ENCODE data around the gene RCCD1.
"Not testable (repeated sequence)": the region's sequence is repeated elsewhere in the genome, so short reads cannot be mapped to it uniquely, and the experiment has no call there.

Gene RCCD1

GRCh38 chr15:90954712-90955623, at the start of gene RCCD1:
Gene RCCD1, plus strand, starts transcription at chr15:90954884. Its CDS starts 1,851 bp downstream, at chr15:90956735.
- Histone ChIP-seq H3K27me3 (ENCODE audit: control insufficient read depth, insufficient read depth, low read length) (no peaks in the 10 kb centered on the region), H3K36me3 (ENCODE audit: control insufficient read depth, insufficient read depth, low read length) (no peaks in the 10 kb centered on the region), H3K9ac (ENCODE audit: low read length) (peak within 1 kb of the TSS; percentile 91), H3K9me3 (ENCODE audit: control insufficient read depth, low read length) (no peaks in the 10 kb centered on the region), H3K4me3 (ENCODE audit: low read length) (peak within 1 kb of the TSS; percentile 95), H3K4me1 (ENCODE audit: control insufficient read depth, insufficient read depth, low read length) (peaks cover 24% of the 10 kb centered on the region)

GRCh38 chr15:90905306-90906180, 49.1 kb upstream of the RCCD1 start:
- Histone ChIP-seq H3K9me3 (ENCODE audit: control insufficient read depth, low read length) (no peaks in the 10 kb centered on the region), H3K4me1 (ENCODE audit: control insufficient read depth, insufficient read depth, low read length) (peaks cover 18% of the 10 kb centered on the region), H3K27me3 (ENCODE audit: control insufficient read depth, insufficient read depth, low read length) (no peaks in the 10 kb centered on the region), H3K9ac (ENCODE audit: low read length) (no peak overlapping the region), H3K36me3 (ENCODE audit: control insufficient read depth, insufficient read depth, low read length) (peaks cover 29% of the 10 kb centered on the region), H3K4me3 (ENCODE audit: low read length) (no peak overlapping the region)

- Histone ChIP-seq H3K27me3 (ENCODE audit: control insufficient read depth, insufficient read depth, low read length) (no peaks in the 10 kb centered on the region), H3K9me3 (ENCODE audit: control insufficient read depth, low read length) (no peaks in the 10 kb centered on the region), H3K9ac (ENCODE audit: low read length) (no peak overlapping the region), H3K36me3 (ENCODE audit: control insufficient read depth, insufficient read depth, low read length) (peaks cover 36% of the 10 kb centered on the region), H3K4me1 (ENCODE audit: control insufficient read depth, insufficient read depth, low read length) (peaks cover 18% of the 10 kb centered on the region), H3K4me3 (ENCODE audit: low read length) (no peak overlapping the region)
Observed at GRCh38 chr15:90906181-90906849, 48.4 kb upstream of the RCCD1 start.

- no peak overlapping the region for H3K9ac ChIP-seq (ENCODE audit: low read length)
- H3K9me3 ChIP-seq (ENCODE audit: control insufficient read depth, low read length): no peaks in the 10 kb centered on the region
- peaks cover 44% of the 10 kb centered on the region for H3K36me3 ChIP-seq (ENCODE audit: control insufficient read depth, insufficient read depth, low read length)
- no peak overlapping the region for H3K4me3 ChIP-seq (ENCODE audit: low read length)
- no peaks in the 10 kb centered on the region for H3K27me3 ChIP-seq (ENCODE audit: control insufficient read depth, insufficient read depth, low read length)
- H3K4me1 ChIP-seq (ENCODE audit: control insufficient read depth, insufficient read depth, low read length): peaks cover 9% of the 10 kb centered on the region
Observed at GRCh38 chr15:90907051-90907660, 47.5 kb upstream of the RCCD1 start.

GRCh38 chr15:90907838-90908507, 46.7 kb upstream of the RCCD1 start:
- H3K9ac ChIP-seq (ENCODE audit: low read length): no peak overlapping the region
- H3K4me3 ChIP-seq (ENCODE audit: low read length): no peak overlapping the region
- H3K36me3 ChIP-seq (ENCODE audit: control insufficient read depth, insufficient read depth, low read length): peaks cover 51% of the 10 kb centered on the region
- H3K9me3 ChIP-seq (ENCODE audit: control insufficient read depth, low read length): no peaks in the 10 kb centered on the region
- peaks cover 9% of the 10 kb centered on the region for H3K4me1 ChIP-seq (ENCODE audit: control insufficient read depth, insufficient read depth, low read length)
- H3K27me3 ChIP-seq (ENCODE audit: control insufficient read depth, insufficient read depth, low read length): no peaks in the 10 kb centered on the region

GRCh38 chr15:90909449-90909848, 45.2 kb upstream of the RCCD1 start:
- not testable (repeated sequence) for H3K4me3 ChIP-seq (ENCODE audit: low read length); H3K9me3 ChIP-seq (ENCODE audit: control insufficient read depth, low read length); H3K9ac ChIP-seq (ENCODE audit: low read length); H3K27me3 ChIP-seq (ENCODE audit: control insufficient read depth, insufficient read depth, low read length); H3K4me1 ChIP-seq (ENCODE audit: control insufficient read depth, insufficient read depth, low read length)
- H3K36me3 ChIP-seq (ENCODE audit: control insufficient read depth, insufficient read depth, low read length): peaks cover 53% of the 10 kb centered on the region

GRCh38 chr15:90909976-90910375, 44.7 kb upstream of the RCCD1 start:
- Histone ChIP-seq H3K4me3 (ENCODE audit: low read length) (no peak overlapping the region), H3K36me3 (ENCODE audit: control insufficient read depth, insufficient read depth, low read length) (peaks cover 52% of the 10 kb centered on the region), H3K27me3 (ENCODE audit: control insufficient read depth, insufficient read depth, low read length) (no peaks in the 10 kb centered on the region), H3K4me1 (ENCODE audit: control insufficient read depth, insufficient read depth, low read length) (no peaks in the 10 kb centered on the region), H3K9ac (ENCODE audit: low read length) (no peak overlapping the region), H3K9me3 (ENCODE audit: control insufficient read depth, low read length) (no peaks in the 10 kb centered on the region)

- Histone ChIP-seq H3K27me3 (ENCODE audit: control insufficient read depth, insufficient read depth, low read length) (no peaks in the 10 kb centered on the region), H3K4me3 (ENCODE audit: low read length) (no peak overlapping the region), H3K9me3 (ENCODE audit: control insufficient read depth, low read length) (no peaks in the 10 kb centered on the region), H3K9ac (ENCODE audit: low read length) (no peak overlapping the region), H3K36me3 (ENCODE audit: control insufficient read depth, insufficient read depth, low read length) (peaks cover 45% of the 10 kb centered on the region), H3K4me1 (ENCODE audit: control insufficient read depth, insufficient read depth, low read length) (no peaks in the 10 kb centered on the region)
Observed at GRCh38 chr15:90910441-90911301, 44.0 kb upstream of the RCCD1 start.

GRCh38 chr15:90911302-90911623, 43.4 kb upstream of the RCCD1 start:
- H3K9me3 ChIP-seq (ENCODE audit: control insufficient read depth, low read length): no peaks in the 10 kb centered on the region
- H3K4me1 ChIP-seq (ENCODE audit: control insufficient read depth, insufficient read depth, low read length): no peaks in the 10 kb centered on the region
- H3K9ac ChIP-seq (ENCODE audit: low read length): no peak overlapping the region
- no peak overlapping the region for H3K4me3 ChIP-seq (ENCODE audit: low read length)
- H3K27me3 ChIP-seq (ENCODE audit: control insufficient read depth, insufficient read depth, low read length): no peaks in the 10 kb centered on the region
- H3K36me3 ChIP-seq (ENCODE audit: control insufficient read depth, insufficient read depth, low read length): peaks cover 39% of the 10 kb centered on the region

- H3K4me1 ChIP-seq (ENCODE audit: control insufficient read depth, insufficient read depth, low read length): no peaks in the 10 kb centered on the region
- H3K27me3 ChIP-seq (ENCODE audit: control insufficient read depth, insufficient read depth, low read length): no peaks in the 10 kb centered on the region
- no peak overlapping the region for H3K9ac ChIP-seq (ENCODE audit: low read length)
- peaks cover 32% of the 10 kb centered on the region for H3K36me3 ChIP-seq (ENCODE audit: control insufficient read depth, insufficient read depth, low read length)
- no peaks in the 10 kb centered on the region for H3K9me3 ChIP-seq (ENCODE audit: control insufficient read depth, low read length)
- H3K4me3 ChIP-seq (ENCODE audit: low read length): no peak overlapping the region
Observed at GRCh38 chr15:90911906-90912769, 42.5 kb upstream of the RCCD1 start.

Data from mucosa of stomach (tissue), 1 donor.